ENCODE measurements around the gene RFX1. TPM values are rescaled to one million over a fixed set of nuclear protein-coding genes. Genes with fewer than 3 reads are reported as not detected.
"Not testable (repeated sequence)": the region's sequence is repeated elsewhere in the genome, so short reads cannot be mapped to it uniquely, and the experiment has no call there.

Gene RFX1
- total RNA-seq, 2 donors from 2014 or later, result 9.2 to 12.7 TPM

DNA sequence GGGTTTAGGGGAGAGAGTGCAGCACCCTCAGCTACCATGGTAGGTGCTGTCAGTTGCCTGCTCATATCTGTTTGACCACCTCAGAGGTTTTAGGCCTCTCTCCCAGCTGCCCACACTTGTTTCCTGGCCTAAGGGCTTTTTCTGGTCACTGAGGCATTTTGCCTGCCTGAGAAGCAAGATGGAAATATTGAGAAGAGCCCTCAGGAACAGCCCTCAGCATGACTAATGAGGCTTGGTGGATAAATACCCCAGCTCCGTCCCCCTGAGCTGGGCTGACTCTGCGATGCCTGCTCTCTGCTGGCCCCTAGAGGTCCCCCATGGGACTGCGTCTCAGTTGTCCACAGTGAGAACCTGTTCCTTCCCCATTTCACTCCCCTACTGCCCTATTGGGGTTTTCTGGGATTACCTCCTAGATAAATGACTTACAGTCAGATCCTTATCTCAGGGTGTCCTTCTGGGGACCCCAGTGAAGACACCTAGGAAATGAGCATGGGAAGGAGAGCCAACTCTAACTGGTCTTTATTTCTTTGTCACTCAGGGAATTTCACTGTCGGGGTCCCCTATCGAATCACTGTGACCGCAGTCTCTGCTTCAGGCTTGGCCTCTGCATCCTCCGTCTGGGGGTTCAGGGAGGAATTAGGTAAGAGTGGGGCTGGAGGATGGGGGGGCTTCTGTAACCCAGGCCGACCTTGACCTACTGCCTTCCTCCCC lies 42.5 kb upstream of the RFX1 start:
- no peak for DNase-seq (ENCODE audit: low spot score)

GRCh38 chr19:14047866-14048265 lies 41.7 kb upstream of the RFX1 start:
- H3K9me3 ChIP-seq; H3K4me3 ChIP-seq; intact Hi-C loops (cut with DNase I); H3K36me3 ChIP-seq; H3K27me3 ChIP-seq (replicated peaks; ENCODE audit: insufficient read depth); H3K4me1 ChIP-seq (replicated peaks); DNase-seq (ENCODE audit: low spot score); H3K27ac ChIP-seq: not testable (repeated sequence)
- 91% methylated on average over 10 of the region's 10 CpGs for WGBS

More for the DNA sequence above, 42.5 kb upstream of the RFX1 start:
- Histone ChIP-seq H3K4me3 (no peak overlapping the region), H3K27me3 (replicated peaks; ENCODE audit: insufficient read depth) (no peaks in the 10 kb centered on the region), H3K36me3 (no peaks in the 10 kb centered on the region), H3K4me1 (replicated peaks) (no peaks in the 10 kb centered on the region), H3K27ac (no peak overlapping the region), H3K9me3 (no peaks in the 10 kb centered on the region)
- TF ChIP-seq, protein P1, sequence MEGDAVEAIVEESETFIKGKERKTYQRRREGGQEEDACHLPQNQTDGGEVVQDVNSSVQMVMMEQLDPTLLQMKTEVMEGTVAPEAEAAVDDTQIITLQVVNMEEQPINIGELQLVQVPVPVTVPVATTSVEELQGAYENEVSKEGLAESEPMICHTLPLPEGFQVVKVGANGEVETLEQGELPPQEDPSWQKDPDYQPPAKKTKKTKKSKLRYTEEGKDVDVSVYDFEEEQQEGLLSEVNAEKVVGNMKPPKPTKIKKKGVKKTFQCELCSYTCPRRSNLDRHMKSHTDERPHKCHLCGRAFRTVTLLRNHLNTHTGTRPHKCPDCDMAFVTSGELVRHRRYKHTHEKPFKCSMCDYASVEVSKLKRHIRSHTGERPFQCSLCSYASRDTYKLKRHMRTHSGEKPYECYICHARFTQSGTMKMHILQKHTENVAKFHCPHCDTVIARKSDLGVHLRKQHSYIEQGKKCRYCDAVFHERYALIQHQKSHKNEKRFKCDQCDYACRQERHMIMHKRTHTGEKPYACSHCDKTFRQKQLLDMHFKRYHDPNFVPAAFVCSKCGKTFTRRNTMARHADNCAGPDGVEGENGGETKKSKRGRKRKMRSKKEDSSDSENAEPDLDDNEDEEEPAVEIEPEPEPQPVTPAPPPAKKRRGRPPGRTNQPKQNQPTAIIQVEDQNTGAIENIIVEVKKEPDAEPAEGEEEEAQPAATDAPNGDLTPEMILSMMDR (IDR thresholded peaks at IDR 0.05), result peak; percentile 29 to 59 (median 48)
- TF ChIP-seq POLR2A (IDR thresholded peaks at IDR 0.05), result no peak
- intact Hi-C loops (cut with DNase I), result no loop called here
- WGBS, result 83% methylated on average over 8 of the region's 8 CpGs

DNA sequence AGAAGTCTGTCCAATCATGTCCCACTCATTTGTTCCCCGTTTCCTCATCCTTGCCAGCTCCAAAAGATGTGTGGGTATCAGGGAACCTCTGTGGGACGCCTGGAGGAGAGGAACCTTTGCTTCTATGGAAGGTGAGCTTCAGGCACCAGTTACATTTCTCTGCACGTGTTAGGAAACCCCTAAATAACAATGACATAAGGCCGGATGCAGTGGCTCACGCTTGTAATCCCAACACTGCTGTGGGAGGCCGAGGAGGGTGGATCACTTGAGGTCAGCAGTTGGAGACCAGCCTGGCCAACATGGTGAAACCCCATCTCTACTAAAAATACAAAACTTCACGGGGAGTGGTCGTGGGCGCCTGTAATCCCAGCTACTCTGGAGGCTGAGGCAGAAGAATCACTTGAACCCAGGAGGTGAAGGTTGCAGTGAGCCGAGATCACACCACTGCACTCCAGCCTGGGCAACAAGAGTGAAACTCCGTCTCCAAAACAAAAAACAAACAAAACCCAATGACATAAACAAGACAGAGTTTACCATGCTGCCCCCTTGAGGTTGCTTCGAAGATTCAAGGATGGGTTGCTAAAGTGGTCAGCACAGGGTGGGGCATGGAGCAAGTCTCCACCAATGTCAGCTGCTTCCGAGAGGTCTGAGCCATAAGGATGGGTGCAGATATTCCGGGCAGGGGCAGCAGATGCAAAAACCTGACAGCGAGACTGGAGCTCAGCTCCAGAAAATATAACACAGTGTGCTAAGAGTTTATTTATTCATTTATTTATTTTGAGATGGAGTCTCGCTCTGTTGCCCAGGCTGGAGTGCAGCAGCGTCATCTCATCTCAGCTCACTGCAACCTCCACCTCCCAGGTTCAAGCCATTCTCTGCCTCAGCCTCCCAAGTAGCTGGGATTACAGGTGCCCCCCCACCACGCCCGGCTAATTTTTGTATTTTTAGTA lies 36.8 kb upstream of the RFX1 start:
- 65% methylated on average over 19 of the region's 19 CpGs for WGBS
- H3K9me3 ChIP-seq; H3K36me3 ChIP-seq; H3K4me3 ChIP-seq; H3K27me3 ChIP-seq (replicated peaks; ENCODE audit: insufficient read depth); DNase-seq (ENCODE audit: low spot score); H3K4me1 ChIP-seq (replicated peaks); H3K27ac ChIP-seq; intact Hi-C loops (cut with DNase I): not testable (repeated sequence)
- peak; percentile 19 for TF ChIP-seq POLR2AphosphoS5 (IDR thresholded peaks at IDR 0.05)
- TF ChIP-seq, protein P1 (IDR thresholded peaks at IDR 0.05), result peak in 3 of 4 experiments; percentile 46 to 56 (median 50)

GRCh38 chr19:14039181-14039580 lies 33.1 kb upstream of the RFX1 start:
- WGBS, result 97% methylated on average over 7 of the region's 7 CpGs
- H3K4me3 ChIP-seq, result no peak overlapping the region
- H3K4me1 ChIP-seq (replicated peaks), result no peaks in the 10 kb centered on the region
- no peaks in the 10 kb centered on the region for H3K9me3 ChIP-seq
- DNase-seq (ENCODE audit: low spot score), result no peak
- TF ChIP-seq POLR2AphosphoS5 (IDR thresholded peaks at IDR 0.05), result no peak
- TF ChIP-seq POLR2A (IDR thresholded peaks at IDR 0.05), result no peak
- TF ChIP-seq, protein P1 (IDR thresholded peaks at IDR 0.05), result no peak
- H3K27me3 ChIP-seq (replicated peaks; ENCODE audit: insufficient read depth), result no peaks in the 10 kb centered on the region
- H3K27ac ChIP-seq, result no peak overlapping the region
- intact Hi-C loops (cut with DNase I), result no loop called here
- no peaks in the 10 kb centered on the region for H3K36me3 ChIP-seq

DNA sequence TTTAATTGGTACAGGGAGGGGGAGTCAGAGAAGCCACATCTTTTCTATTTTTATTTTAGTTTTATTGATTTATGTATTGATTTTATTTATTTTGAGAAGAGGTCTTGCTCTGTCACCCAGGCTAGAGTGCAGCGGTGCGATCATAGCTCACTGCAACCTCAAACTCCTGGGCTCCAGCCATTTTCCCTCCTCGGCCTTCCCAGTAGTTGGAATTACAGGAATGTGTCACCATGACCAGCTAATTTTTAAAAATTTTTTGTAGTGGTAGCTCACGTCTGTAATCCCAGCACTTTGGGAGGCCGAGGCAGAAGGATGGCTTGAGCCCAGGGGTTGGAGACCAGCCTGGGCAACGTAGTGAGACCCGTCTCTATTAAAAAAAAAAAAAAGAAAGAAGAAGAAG lies 29.6 kb upstream of the RFX1 start:
- intact Hi-C loops (cut with DNase I), result no loop called here
- DNase-seq (ENCODE audit: low spot score), result no peak
- no peaks in the 10 kb centered on the region for H3K27me3 ChIP-seq (replicated peaks; ENCODE audit: insufficient read depth)

More for the DNA sequence above, 29.6 kb upstream of the RFX1 start:
- Histone ChIP-seq H3K9me3 (no peaks in the 10 kb centered on the region), H3K36me3 (no peaks in the 10 kb centered on the region), H3K4me3 (no peak overlapping the region), H3K27ac (no peak overlapping the region), H3K4me1 (replicated peaks) (no peaks in the 10 kb centered on the region)
- TF ChIP-seq POLR2A (IDR thresholded peaks at IDR 0.05) (no peak), POLR2AphosphoS5 (IDR thresholded peaks at IDR 0.05) (no peak)
- TF ChIP-seq, protein P1 (IDR thresholded peaks at IDR 0.05), result no peak
- WGBS, result 86% methylated on average over 7 of the region's 7 CpGs
